Stimulated activated CD8-positive, alpha-beta memory T cell treated with anti-CD3 and anti-CD28 coated beads, Interleukin-2, amount 100 ng/mL, for 48 hours (primary cell): ENCODE data around the gene ARL6IP5.

Experiments
- DNase-seq, 2 donors: peaks; one replicate each; pipeline ENCODE4 v3.0.0-alpha.2; 2020; ENCODE audit warnings: low read depth in 2 of 2

ARL6IP5 gene

DNA sequence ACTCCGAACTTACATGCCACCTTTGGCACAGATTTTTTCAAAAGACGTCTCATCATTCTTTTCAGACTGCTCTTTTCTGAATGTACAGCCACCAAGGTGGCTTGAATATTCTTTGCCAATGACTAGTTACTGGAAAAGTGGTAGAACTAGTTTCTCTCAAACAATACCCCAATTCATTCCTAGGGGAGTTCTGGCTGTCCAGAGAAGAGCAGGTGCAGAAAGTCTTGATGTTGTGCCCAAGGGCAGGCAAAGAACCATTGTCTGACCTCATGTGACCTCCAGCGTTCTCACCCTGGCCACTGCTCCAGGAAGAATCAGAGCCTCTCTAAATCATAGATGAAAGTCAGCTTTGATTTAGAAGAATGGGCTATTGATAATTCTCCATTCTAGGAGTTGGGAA is 32.2 kb downstream of the ARL6IP5 start:
- no peak for DNase-seq

DNA sequence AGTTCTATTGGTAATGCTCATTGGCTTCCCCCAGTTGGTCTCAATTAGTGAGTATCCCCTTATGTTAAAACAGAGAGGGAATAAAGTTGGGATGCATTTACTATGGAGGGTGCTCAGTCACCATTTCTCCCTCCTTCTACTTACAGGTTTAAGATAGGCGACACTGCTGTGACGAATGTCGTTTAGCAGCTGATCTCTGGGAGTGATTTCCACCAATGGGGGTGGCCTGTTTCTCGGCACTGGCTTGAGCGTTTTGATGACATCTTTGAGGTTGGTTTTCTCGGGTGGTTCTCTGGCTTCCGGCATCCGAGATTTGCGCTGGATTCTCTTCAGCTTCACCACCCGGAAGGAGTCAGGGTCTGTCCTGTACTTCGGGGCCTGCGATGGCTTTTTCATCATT is 33.8 kb downstream of the ARL6IP5 start:
- no peak for DNase-seq

DNA sequence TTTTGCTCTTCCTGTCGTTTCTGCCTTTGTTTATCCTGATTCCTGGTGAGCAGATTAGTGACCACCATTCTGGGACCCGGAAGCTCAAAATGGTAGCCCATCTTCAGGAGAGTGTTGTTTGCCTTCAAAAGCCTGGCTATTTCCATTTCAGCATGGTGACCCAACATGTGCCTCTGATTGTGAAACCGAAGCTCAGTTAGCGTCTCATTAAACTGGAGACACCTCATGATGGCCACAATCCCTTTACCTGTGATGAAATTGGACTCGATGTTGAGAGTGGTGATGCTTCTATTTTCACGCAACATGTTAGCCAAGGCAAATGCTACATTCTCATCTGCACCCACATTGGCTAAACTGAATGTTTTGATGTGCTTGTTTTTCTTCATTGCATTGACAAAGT is 34.4 kb downstream of the ARL6IP5 start:
- no peak for DNase-seq

DNA sequence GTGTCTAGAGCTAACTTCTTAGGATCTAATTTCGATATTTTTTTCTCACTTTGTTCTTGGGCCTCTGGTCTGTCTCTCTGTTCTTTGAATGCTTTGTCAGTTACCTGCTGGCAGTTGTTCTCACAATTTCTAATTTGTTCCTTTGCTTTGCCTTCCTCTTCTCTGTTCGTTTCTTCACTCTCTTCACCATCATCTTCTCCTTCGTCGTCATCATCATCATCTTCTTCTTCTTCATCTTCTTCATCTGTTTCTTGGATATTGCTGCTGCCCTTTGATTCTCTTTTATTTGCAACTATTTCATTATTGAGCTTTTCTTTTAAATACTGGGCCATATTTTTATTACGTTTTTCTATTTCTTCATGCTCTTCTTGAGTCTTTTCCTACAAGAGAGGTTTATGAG is 34.9 kb downstream of the ARL6IP5 start:
- DNase-seq, result no peak

DNA sequence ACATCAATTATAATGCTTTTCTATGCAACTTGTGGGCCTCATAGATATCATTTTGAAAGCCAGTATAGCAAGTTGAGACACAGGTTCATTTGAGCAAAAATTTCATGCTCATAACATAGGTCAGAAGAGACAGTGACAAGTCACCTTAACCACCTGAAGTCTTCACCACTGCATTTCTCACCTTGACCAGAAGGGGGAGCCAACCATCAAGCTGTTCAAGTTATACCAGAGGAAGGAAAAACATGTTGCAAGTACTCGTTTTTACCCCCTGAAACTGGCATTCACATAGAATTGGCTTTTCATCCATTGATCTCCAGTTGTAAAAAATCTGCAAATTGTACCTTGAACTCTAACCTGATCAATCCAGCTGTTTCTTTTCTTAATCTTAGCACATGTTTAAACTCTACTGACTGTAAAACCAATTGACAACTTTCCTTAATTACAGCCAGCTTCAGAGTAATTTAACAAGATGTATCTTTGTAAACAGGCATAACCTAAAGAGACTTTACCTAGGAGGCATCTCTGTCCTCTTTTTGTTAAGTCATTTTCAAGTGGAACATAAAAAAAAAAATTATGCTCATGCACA is 36.2 kb downstream of the ARL6IP5 start:
- DNase-seq, result peak; percentile 36 to 68

DNA sequence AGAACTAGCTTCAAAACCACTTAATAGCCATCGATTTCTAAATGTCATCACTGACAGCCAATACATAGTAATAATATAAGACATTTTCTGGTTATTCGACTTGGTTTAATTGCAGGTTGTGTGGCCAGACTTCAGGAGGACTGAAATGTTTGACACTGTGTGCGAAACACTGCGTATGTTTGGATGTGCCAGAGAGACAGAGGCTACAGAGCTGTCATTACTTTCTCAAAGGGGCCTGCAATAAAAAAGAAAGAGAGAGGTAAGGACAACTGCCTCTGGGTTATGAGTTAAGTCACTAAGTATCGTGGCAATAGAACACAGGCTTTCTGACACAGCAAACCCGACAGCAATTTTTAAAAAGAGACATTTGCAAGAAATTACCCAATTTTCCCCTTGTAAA is 36.8 kb downstream of the ARL6IP5 start:
- DNase-seq, result no peak

DNA sequence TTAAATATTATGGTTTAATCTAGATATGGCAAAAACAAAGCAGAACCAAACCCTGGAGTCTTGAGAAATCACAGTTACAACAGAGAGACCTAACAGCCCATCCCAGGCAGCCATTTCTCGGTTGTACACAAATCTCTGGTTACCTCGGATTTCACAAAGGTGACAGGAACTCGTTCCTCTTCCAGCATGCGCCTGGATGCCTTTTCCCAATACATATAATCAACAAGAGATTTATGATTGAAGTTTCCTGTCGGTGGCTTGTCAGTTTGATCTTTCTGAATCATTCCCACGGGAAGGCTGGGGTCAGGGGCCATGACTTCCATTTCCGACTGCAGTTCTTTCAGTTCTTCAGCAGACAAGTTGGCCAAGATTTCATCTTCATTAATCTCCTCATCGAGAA is 37.2 kb downstream of the ARL6IP5 start:
- no peak for DNase-seq

DNA sequence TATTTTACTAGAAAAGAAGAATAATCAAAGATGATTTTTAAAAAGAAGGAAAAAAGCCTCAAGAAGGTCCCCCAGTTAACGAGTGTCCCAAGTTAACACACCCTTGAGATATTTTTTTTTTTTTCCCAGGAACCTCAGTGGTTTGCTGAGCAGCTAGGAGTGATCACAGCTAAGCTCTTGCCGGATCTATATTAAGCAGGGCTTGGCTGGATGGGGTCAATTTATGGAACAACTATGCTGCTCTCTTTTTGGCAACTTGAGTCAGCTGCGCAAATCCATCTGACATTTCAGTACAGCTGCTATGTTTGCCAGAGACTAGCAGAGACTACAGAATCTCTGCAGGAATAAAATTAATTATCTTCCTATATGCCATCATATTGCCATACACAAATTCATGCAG is 37.7 kb downstream of the ARL6IP5 start, which contains the start of gene LMOD3:
LMOD3 (minus strand) TSS at position 193 of the 400 bp plus-strand sequence. CDS start 209 bp downstream, outside the sequence.
- no peak for DNase-seq

DNA sequence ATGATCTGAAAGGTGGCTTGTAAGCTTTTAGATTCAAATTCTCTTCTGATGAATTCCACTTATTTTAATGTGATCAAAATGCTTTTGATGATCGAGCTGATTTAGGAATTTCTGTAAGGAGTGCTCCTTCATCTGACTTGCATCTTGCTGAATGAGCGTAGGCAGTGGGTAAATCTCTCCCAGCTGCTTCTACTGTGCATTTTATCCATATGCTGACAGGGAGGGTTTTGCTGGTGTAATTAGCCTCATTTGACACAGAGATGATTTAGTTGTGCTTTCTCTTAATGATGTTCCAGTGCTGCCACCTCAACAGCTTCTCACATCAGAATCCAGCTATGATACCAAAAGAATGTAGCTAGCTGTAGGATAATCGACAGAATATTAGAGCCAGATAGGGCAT is 41.5 kb downstream of the ARL6IP5 start:
- no peak for DNase-seq

DNA sequence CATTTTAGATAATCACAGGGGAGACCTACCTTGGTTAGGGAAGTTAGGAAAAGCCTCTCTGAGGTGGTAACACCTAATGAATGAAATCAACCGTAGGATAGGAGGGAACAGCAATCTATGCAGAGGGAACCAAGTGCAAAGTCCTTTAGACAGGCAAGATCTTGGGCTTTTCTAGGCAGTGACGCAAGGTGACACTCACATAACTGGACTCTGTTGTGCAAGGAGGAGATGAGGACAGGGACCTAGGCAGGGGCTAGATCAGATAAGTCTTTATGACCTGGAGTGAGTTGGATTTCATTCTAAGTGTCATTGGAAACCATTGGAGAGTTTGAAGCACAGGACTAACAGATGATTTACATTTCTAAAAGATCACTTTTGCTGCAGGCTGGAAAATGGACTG is 42.3 kb downstream of the ARL6IP5 start:
- no peak for DNase-seq

DNA sequence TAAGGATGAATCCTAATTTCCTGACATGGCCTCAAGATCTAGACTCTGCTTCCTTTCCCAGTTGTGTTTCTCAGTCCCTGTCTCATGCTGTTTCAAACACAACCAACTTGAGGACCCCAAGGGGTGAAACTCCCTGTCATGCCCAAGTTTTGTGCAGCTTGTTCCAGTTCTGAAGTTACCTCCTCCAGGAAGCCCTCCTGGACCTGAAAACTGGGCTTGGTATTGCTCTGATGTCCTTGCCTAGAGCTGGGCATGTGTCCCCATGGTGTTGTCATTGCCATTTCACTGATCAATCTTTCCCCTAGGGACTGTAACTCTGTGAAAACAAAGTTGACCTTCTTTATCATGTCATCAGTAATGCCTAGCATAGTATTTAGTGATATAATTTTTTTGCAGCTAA is 43.8 kb downstream of the ARL6IP5 start:
- DNase-seq, result no peak

DNA sequence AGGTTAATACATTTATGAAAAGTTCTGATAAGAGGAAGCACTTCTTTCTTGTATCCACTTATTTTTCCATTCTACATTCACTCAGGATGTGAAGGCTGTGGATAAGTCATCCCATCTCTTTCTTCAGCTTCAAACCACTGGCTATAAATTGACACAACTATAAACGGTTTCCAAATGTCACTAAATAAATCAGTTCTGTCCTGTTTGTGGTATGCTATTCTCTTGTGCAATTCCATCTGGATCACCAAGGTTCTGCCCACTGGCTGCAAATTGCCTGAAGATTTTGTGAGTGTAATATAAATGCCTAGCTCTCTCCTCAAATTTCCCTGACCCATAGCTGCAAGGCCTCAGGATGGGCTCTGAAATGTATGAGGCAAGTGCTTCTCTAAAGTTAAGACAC is 44.8 kb downstream of the ARL6IP5 start:
- DNase-seq, result no peak

DNA sequence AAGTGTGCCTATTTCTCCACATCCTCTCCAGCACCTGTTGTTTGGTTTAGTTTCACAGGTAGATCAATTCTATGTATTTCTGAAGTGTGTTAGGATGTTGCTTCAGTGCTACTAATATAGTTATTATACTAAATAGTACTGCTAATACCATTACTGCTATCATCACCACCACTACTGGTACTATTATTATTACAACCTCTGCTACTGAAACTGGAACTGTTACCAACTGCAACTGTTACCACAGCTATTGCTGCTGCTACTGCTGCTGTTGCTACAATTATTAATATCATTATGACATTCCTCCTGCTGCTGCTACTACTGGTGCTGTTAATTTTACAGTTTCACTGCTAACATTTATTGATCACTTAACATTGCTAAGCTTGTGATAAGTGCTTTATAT is 46.0 kb downstream of the ARL6IP5 start:
- no peak for DNase-seq

DNA sequence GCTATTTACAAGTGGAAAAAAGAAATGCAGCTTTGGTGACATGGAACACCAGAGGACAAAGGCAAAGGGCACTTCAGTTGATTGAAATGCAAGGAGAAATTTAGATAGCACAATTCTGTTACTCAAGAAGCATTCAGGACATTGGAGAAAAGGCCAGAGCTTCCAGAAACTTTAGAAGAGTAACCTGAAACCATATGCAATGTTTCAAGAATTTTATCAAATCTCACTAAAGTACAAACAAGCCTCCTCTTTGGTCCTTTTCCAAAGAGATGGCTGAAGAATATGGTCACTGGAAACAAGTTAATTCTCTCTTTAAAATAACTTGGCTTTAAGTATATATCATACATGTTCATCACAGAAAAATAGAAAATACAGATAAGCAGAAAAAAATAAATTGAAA is 52.3 kb downstream of the ARL6IP5 start:
- DNase-seq, result no peak

DNA sequence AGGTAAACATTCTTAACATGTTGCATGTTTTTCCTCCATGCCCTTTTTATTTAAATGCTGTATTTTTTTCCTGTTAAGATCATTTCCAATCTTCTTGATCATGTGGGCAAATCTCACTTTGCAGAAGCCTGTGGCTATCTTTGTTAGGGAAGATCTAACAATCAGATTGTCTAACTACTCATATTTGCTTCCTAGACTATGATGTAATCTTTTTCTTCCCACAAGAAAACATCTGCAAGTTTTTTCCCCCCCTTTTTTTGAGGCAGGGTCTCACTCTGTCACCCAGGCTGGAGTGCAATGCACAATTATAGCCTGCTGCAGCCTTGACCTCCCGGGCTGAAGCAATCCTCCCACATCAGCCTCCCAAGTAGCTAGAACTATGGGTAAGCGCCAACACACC is 52.7 kb downstream of the ARL6IP5 start:
- DNase-seq, result no peak

DNA sequence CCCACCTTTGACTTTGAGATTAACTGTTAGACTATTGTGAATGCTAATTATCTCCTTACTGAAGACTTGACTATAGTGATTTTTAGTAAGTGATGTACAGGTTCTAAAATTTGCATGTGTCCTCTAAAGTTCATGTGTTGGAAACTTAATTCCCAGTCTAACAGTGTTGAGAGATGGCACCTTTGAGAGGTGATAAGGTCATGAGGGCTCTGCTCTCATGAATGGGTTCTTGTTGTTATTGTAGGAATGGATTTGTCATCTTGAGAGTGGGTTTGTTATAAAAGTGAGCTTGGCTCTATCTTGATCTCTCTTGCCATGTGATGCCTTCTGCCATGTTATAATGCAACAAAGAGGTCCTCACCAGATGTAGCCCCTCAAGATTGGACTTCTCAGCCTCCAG is 56.6 kb downstream of the ARL6IP5 start:
- no peak for DNase-seq

DNA sequence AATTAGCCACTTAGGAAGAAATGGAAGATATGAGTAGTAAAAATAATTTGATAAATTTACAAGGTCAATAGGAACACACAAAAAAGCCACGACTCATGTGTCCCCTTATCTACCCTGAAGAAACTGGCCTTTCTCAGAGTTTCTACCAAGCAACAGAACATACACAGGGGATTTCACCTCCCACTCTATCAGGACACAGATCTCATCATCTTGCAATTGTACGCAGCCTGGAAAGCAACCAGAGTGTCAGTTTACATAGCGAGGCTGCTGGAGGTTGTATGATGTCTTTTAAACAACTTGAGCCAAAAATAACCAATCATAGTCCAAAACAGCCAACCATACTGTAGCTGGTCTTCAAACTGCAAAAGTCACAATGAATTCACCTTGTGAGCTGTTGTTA is 57.4 kb downstream of the ARL6IP5 start:
- DNase-seq, result no peak

DNA sequence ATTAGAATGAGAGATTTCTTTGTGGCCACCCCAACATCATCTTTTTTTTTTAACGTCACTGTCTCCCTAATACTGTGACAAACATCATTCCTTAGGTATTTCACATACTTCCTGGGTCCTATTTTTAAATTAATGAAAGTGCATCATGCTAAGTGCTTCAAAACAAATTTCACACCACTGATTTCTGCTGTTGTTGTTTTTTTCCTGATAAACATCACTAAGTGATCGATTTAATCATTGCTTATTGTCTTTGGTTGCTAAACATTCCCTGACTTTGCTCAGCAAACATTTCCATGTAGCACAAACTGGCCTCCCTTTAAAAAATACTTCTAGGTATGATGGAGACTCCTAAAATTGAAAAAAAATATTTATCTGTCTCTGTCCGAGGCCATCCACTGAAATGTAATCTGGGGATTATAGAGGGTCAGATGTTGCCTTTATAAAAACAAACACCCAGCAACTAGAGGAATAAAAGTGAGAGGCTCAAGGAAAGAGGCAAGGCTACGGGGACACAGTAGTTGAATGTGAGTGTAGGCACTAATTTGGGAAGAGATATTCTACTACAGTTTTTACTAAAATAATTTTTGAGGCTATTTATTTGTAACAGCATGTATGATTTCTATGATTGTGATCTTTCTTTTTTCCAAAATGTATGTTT is 58.2 kb downstream of the ARL6IP5 start:
- no peak for DNase-seq

DNA sequence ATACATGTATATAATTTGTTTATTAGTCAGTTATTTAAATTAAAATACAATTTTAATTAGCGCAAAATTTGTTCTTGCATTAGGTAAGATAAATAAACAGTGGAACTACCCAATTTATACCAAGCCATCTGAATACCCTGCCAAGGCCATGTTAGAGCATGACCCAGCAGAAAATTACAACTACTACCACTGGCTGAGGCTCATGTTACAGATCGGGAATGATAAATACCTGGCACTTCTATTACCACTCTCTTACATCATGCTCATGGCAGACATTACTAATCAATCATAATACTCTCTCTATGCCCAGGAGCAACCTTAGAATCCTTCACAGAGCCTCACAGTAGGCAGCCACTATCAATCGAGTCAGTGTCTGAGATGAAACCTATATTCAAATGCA is 58.9 kb downstream of the ARL6IP5 start:
- no peak for DNase-seq

DNA sequence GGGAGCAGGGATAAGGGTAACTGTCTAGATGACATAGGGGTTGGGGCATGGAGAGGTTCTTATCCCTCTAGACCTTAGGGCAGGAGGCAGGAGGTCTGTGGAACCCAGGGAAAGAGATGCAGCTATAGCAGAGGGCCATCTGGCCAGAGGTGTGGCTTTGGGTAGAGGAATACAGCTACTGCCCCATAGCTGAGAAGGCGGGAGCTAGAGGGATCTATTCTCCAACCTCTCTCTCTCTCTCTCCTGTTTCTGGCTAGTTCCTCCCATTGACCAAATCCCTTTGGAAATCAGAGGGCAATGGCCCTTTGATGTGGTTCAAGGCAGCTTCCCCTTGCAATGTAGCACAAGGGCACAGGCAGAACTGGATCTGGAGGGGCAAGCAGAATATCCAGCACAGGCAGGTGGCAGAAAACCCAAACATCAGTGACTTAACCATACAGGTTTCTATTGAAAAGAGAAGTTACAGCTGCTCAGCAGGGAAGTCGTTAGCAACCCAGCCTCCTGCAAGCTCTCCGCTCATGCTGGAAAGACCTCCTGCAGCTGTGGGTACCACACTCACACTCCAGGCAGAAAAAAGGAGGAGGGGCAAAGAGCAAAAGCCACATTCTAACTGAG is 60.0 kb downstream of the ARL6IP5 start:
- DNase-seq, result no peak

DNA sequence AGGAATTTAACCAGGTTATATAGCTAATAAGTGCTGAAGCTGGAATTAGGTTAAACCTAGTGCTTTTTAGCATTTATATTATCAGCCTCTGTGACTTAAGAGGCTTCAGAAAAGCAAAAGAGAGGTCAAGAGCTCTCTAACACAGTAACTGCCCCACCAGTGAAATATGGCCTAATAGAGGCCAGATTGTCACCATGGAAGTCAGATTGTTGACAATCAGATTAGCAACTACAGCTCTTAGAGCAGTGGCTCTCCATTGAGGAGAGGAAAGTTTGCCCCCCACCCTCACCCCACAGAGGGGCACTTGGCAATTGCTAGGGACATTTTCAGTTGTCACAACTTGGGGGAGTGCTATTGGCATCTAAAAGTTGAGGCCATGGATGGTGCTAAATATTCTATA is 61.0 kb downstream of the ARL6IP5 start:
- DNase-seq, result no peak

DNA sequence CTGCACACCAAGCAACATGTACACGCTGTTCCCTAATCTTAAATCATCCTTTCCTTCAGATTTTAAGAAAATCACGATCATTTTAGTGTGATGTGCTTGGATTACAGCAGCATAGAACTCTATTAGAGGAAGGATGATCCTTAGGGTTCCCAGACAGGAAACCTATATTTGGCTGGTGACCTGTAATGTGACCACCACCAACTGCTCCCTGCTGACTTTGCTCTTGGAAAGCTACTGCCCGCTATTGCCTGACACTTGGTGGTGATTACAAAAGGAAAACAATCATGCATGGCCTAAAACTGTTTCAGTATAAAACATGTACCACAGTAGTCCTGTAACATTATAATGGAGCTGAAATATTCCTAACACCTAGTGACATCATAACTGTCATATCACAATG is 64.8 kb downstream of the ARL6IP5 start:
- no peak for DNase-seq
